DND-41 (cell line): ENCODE measurements around the gene CARD16.
"Not testable (repeated sequence)": the region's sequence is repeated elsewhere in the genome, so short reads cannot be mapped to it uniquely, and the experiment has no call there.

Experiments
- ATAC-seq: fragments of 200-7000 bp; cut with Tn5 transposase; 3 replicates; pipeline ENCODE4 v1.9.1; 2021; ENCODE audit warnings: low read depth; ENCODE audit not compliant: insufficient read depth
- DNase-seq: peaks from one replicate; pipeline ENCODE4 v3.0.0-alpha.2; 2020
- H2AFZ ChIP-seq: 2 replicates; pipeline ENCODE4 v1.6.0; 2012; ENCODE audit warnings: low read depth, low read length
- H3K27ac ChIP-seq: 2 replicates; pipeline ENCODE4 v1.5.1; 2012; ENCODE audit warnings: low read length, inconsistent platforms
- H3K27me3 ChIP-seq: fragments of 200-600 bp; sonication (generic); 2 replicates; pipeline ENCODE4 v1.6.0; 2012; ENCODE audit warnings: low read length, mild to moderate bottlenecking, inconsistent platforms; ENCODE audit not compliant: insufficient read depth, poor library complexity
- H3K36me3 ChIP-seq: 2 replicates; pipeline ENCODE4 v1.5.1; 2012; ENCODE audit warnings: low read length, inconsistent platforms; ENCODE audit not compliant: insufficient read depth
- H3K4me1 ChIP-seq: 2 replicates; pipeline ENCODE4 v1.5.1; 2012; ENCODE audit warnings: mild to moderate bottlenecking, low read length; ENCODE audit not compliant: insufficient read depth
- H3K4me2 ChIP-seq: 2 replicates; pipeline ENCODE4 v1.6.0; 2012; ENCODE audit warnings: mild to moderate bottlenecking, moderate library complexity, low read length, inconsistent platforms; ENCODE audit not compliant: insufficient read depth
- H3K4me3 ChIP-seq, 2 experiments: fragments of 200-600 bp in 1 of 2; shearing (Covaris generic) in 1 of 2; 2 replicates each; pipeline ENCODE4 v1.5.1; 2012 to 2016; ENCODE audit warnings: inconsistent platforms in 2 of 2, low read length in 2 of 2, mild to moderate bottlenecking in 2 of 2, low read depth in 1 of 2, moderate library complexity in 1 of 2
- H3K79me2 ChIP-seq: 2 replicates; pipeline ENCODE4 v1.6.0; 2012; ENCODE audit warnings: low read length, inconsistent platforms; ENCODE audit not compliant: insufficient read depth
- H3K9ac ChIP-seq: 2 replicates; pipeline ENCODE4 v1.6.0; 2012; ENCODE audit warnings: low read depth, mild to moderate bottlenecking, inconsistent platforms, low read length, moderate library complexity
- H3K9me3 ChIP-seq: 2 replicates; pipeline ENCODE4 v1.5.1; 2012; ENCODE audit warnings: low read length, moderate library complexity, mild to moderate bottlenecking, inconsistent platforms; ENCODE audit not compliant: insufficient read depth, severe bottlenecking
- H4K20me1 ChIP-seq: 2 replicates; pipeline ENCODE4 v1.6.0; 2012; ENCODE audit warnings: low read length; ENCODE audit not compliant: insufficient read depth
- CTCF ChIP-seq: IDR thresholded peaks from 2 replicates; pipeline ENCODE4 v1.5.1; 2012; ENCODE audit warnings: borderline replicate concordance, low read length, moderate library complexity, mild to moderate bottlenecking; ENCODE audit not compliant: poor library complexity, severe bottlenecking; ENCODE audit errors: extremely low read depth
- EZH2 ChIP-seq: IDR thresholded peaks from 3 replicates; pipeline ENCODE4 v1.6.1; 2012; ENCODE audit warnings: borderline replicate concordance, low read depth, mild to moderate bottlenecking, moderate library complexity, low read length, inconsistent platforms; ENCODE audit not compliant: severe bottlenecking

Gene CARD16

DNA sequence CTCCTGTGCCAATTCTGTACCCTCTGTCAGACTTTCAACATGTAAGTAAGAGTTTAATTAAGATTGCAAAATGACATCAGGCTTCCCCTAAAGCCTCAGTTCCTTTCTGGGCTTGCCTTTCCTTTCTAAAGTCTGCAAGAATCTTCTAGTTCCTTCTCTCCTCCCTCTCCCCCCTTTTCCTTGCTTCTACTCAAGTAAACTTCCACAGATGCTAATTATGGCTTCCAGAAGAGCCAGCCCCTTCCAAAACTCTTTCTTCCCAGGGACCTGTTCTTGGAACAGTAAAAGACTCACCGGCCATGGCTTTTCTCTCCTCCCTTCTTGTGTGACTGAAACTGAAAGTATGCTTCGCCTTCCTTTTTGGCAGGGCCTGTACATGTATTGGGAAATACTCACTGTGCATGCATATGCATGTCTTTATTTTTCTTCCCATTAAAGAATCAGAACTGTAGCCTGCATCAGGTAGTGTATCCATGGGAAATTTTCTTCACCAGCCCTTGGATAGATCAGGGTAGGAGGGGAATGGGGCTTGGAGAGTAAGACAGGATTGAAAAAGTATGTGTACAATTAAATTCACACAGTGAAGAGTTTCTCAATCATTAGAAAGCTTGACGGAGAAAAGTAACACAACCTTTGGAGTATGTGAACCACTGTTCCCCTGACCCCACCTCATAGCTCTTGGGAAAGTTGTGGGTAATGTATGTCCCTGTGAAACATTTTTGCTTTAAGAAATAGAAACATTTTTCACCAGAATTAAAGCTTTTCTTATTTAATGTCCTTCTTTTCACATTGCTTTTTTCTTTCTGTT lies 10.1 kb downstream of the CARD16 start, which contains the start of gene CASP1:
Gene CASP1 (minus strand): TSS at position 332 of the 808 bp plus-strand sequence. CDS start 31 bp downstream, at position 301.
- H2AFZ ChIP-seq, result peak within 1 kb of the TSS; percentile 70
- peak; percentile 65 for DNase-seq
- TF ChIP-seq EZH2, result no peak
- H3K4me2 ChIP-seq, result peak within 1 kb of the TSS; percentile 59
- no peaks in the 10 kb centered on the region for H3K27me3 ChIP-seq
- ATAC-seq, result peak; percentile 89
- peak within 1 kb of the TSS; percentile 20 to 53; a peak in 3 of 4 replicates for H3K4me3 ChIP-seq
- H3K9me3 ChIP-seq, result no peaks in the 10 kb centered on the region
- peaks cover 6% of the 10 kb centered on the region; the same call in 1 of the 2 replicates for H3K79me2 ChIP-seq
- no peaks in the 10 kb centered on the region for H4K20me1 ChIP-seq
- H3K4me1 ChIP-seq, result peaks cover 43% of the 10 kb centered on the region
- H3K9ac ChIP-seq, result peak within 1 kb of the TSS; percentile 62
- peaks cover 13% of the 10 kb centered on the region for H3K36me3 ChIP-seq
- peak within 1 kb of the TSS; percentile 93 for H3K27ac ChIP-seq

DNA sequence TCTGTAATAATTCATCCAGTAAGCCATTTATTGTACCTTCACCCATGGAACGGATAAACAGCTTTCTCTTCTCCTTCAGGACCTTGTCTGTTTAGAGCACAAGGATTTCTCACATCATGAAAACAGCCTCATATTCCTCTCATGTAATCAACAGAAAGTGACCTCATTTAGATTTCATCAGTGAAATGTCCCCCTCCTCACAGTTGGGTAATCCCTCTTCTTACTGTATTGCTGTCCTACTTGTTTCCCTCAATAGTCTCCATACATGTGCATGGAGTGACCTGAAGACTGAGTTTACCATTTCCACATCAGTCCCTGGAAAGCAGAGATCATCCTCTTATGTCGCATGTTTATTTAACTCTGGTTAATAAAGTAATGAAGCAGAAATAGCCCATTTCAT lies 10.7 kb downstream of the CARD16 start:
- H3K36me3 ChIP-seq, result peaks cover 19% of the 10 kb centered on the region
- H3K4me1 ChIP-seq, result peaks cover 43% of the 10 kb centered on the region
- H4K20me1 ChIP-seq, H3K9me3 ChIP-seq, H3K79me2 ChIP-seq, H3K27me3 ChIP-seq, DNase-seq: not testable (repeated sequence)
- peak overlapping the region; percentile 93 for H3K27ac ChIP-seq
- H3K4me3 ChIP-seq, result peak overlapping the region; percentile 20 to 53; a peak in 3 of 4 replicates
- peak overlapping the region; percentile 67 for H2AFZ ChIP-seq
- peak overlapping the region; percentile 62 for H3K9ac ChIP-seq
- peak; percentile 15; the same call in 2 of the 3 replicates for ATAC-seq
- peak overlapping the region; percentile 59 for H3K4me2 ChIP-seq

DNA sequence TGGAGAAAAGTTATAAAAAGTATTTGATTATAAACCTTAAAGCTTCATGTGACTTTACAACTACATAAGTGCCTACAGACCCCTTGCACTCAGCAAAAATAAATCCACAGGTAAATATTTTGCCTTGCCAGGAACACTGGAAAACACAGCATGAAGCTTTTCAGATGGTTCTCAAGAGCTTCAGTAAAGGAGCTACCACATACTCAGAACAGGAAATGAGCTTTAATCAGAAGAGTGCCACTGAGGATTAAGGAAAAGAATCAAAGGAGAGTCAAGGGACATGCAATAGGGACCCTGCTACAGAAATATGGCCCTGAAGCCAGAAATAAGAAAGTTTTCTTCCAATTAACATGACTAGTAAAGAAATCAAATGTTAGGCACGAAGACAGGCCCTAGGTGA lies 11.4 kb downstream of the CARD16 start:
- ATAC-seq (peak; percentile 54), DNase-seq (no peak)
- peaks cover 26% of the 10 kb centered on the region for H3K36me3 ChIP-seq
- H3K27ac ChIP-seq, result peak overlapping the region; percentile 93
- no peaks in the 10 kb centered on the region for H4K20me1 ChIP-seq
- H2AFZ ChIP-seq, result 0 out of 2 replicates have a peak overlapping the region, but pooled peaks have one; percentile 13
- no peaks in the 10 kb centered on the region for H3K9me3 ChIP-seq
- H3K4me1 ChIP-seq, result peaks cover 43% of the 10 kb centered on the region
- no peaks in the 10 kb centered on the region for H3K27me3 ChIP-seq
- H3K9ac ChIP-seq, result peak overlapping the region; percentile 62; the same call in 1 of the 2 replicates
- peak overlapping the region; percentile 59 for H3K4me2 ChIP-seq
- H3K79me2 ChIP-seq, result peaks cover 6% of the 10 kb centered on the region; the same call in 1 of the 2 replicates
- peak overlapping the region in 1 of 2 experiments; percentile 53; a peak in 2 of 4 replicates for H3K4me3 ChIP-seq
- no peak for TF ChIP-seq EZH2

DNA sequence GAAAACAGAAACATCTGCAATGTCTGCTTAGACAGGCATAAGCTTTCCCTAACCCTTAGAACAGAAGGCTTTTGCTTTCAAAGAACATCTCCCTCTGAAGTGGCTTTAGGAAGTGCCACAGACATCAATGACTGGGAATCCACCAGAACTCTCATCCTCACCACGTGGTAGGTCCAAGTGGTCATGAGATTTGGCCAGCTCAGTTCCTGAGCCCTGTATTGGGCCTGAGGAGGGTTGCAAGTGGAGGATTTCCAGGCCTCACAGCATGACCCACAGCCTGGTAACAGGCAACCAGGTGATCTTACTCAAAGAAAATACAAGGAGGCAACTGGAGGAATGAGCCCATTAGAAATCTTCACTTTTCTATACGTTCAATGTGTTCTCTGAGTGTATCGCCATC lies 11.8 kb downstream of the CARD16 start:
- H3K9ac ChIP-seq, result peak overlapping the region; percentile 62
- no peak for TF ChIP-seq CTCF
- no peak for TF ChIP-seq EZH2
- H3K27ac ChIP-seq, result peak overlapping the region; percentile 93
- H4K20me1 ChIP-seq, result no peaks in the 10 kb centered on the region
- peaks cover 6% of the 10 kb centered on the region; the same call in 1 of the 2 replicates for H3K79me2 ChIP-seq
- peaks cover 29% of the 10 kb centered on the region for H3K36me3 ChIP-seq
- peak overlapping the region; percentile 59 for H3K4me2 ChIP-seq
- H3K4me3 ChIP-seq, result peak overlapping the region in 1 of 2 experiments; percentile 48; a peak in 2 of 4 replicates
- ATAC-seq (peak; percentile 55), DNase-seq (no peak)
- H2AFZ ChIP-seq, result peak overlapping the region; percentile 67
- peaks cover 43% of the 10 kb centered on the region for H3K4me1 ChIP-seq
- H3K27me3 ChIP-seq, result no peaks in the 10 kb centered on the region
- no peaks in the 10 kb centered on the region for H3K9me3 ChIP-seq
